ENCODE measurements around the gene CHAC2.
"Not testable (repeated sequence)": the region's sequence is repeated elsewhere in the genome, so short reads cannot be mapped to it uniquely, and the experiment has no call there.

The CHAC2 gene

DNA sequence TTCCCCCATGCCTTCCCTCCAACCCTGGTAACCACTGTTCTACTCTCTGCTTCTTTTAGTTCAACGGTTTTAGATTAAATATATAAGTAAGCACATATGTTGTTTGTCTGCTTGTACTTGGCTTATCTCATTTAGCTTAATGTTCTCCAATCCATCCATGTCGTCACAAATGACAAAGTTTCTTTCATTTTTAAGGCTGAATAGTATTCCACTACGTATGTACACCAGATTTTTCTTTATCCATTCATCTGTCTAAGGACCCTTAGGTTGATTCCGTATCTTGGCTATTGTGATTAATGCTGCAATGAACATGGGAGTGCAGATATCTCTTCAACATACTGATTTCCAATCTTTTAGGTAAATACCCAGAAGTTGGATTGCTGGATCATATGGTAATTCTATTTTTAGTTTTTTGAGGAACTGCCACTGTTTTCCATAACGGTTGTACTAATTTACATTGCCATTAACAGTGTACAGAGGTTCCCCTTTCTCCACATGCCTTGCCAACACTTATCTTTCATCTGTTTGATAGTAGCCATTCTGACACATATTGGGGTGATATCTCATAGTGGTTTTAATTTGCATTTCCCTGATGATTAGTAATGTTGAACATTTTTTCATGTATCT, 11.0 kb downstream of the CHAC2 start:
- no peak for DNase-seq

DNA sequence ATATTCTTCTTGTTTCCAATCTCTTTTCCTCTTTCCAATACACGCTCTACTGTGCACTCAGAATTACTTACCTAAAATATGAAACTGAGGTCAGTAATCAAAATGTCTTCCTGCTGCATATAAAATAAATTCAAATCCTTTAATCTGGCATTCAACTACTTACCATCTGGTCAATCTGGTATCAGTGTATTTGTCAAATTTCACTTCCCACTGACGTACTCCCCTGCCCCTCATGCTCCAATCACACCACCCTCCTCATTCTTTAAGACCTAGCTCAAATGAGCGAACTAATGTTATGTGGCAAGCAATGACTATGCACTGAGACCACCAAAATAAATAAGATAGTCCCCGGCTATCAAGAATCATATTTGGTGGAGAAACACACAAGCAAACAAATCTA, 12.5 kb downstream of the CHAC2 start:
- DNase-seq: no peak

DNA sequence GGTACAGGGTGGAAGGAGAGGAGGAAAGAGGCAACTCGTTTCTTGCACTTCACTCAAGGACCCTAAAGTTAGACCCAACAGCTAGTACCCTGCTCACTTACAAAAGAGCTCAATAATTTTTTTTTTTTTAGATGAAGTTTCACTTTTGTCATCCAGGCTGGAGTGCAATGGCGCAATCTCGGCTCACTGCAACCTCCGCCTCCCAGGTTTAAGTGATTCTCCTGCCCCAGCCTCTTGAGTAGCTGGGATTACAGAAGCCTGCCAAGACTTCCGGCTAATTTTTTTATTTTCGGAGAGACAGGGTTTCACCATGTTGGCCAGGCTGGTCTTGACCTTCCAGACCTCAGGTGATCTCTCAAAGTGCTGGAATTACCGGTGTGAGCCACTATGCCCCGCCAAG, 15.1 kb downstream of the CHAC2 start:
- no peak for DNase-seq

- peak; percentile 43 for DNase-seq
Observed at GRCh38 chr2:53784436-53784835, 16.8 kb downstream of the CHAC2 start.

DNA sequence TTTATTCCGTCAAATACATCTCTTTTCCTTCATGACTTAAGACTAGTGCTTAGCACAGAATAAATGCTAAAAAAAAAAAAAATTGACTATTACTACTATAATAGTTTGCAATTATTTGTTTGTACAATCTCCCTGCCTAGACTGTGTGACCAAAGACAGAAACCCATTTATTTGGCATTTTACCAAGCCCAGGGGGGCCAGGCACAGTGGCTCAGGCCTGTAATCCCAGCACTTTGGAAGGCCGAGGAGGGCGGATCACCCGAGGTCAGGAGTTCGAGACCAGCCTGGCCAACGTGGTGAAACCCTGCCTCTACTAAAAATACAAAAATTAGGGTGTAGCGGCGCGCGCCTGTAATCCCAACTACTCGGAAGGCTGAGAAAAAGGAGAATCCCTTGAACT, 17.8 kb downstream of the CHAC2 start:
- no peak for DNase-seq

GRCh38 chr2:53786352-53786704, 18.7 kb downstream of the CHAC2 start:
- peak; percentile 33 for DNase-seq

- DNase-seq: peak; percentile 92
Observed at GRCh38 chr2:53786705-53787613, 19.4 kb downstream of the CHAC2 start, which contains the start of the genes ASB3 and ERLEC1. TSS of gene ASB3 (minus strand) at chr2:53786953. CDS start at chr2:53765572, 21,381 bp downstream. TSS of gene ERLEC1 (plus strand) at chr2:53787044. CDS start at chr2:53787211, 167 bp downstream.

- peak; percentile 6 for DNase-seq
Observed at GRCh38 chr2:53787614-53788289, 20.1 kb downstream of the CHAC2 start.

DNA sequence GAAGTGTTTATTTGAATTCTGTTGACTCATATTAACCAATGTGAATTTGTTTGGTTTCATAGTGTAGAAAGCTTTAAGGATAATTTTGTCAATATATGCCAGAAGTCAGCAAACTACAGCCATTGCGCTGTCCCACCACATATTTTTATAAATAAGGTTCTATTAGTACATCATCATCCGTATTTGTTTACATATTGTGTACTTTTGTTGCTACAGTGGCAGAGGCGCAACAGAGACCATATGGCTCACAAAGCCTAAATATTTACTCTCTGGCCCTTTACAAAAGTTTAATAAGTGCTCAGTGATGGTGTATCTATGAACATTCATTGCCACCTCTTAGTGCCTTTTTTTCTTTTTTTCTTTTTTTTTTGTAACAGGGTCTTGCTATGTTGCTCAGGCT, 25.7 kb downstream of the CHAC2 start:
- DNase-seq: no peak

DNA sequence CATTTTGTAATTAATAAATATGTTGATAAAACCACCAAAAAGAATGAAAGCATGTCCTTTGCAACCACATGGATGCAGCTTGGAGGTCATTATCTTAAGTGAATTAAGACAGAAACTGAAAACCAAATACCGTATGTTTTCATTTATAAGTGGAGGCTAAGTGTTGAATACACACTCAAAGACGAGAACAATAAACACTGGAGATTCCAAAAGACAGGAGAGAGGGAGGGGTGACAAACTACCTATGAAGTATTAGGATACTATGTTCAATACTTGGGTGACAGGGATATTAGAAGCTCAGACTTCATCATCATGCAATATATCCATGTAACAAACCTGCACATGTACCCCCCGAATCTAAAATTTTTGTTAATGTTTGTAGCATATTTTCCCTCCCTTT, 26.2 kb downstream of the CHAC2 start:
- DNase-seq: no peak

GRCh38 chr2:53801547-53801946, 33.9 kb downstream of the CHAC2 start:
- DNase-seq: no peak

GRCh38 chr2:53802617-53803151, 35.1 kb downstream of the CHAC2 start:
- DNase-seq: peak; percentile 11

DNA sequence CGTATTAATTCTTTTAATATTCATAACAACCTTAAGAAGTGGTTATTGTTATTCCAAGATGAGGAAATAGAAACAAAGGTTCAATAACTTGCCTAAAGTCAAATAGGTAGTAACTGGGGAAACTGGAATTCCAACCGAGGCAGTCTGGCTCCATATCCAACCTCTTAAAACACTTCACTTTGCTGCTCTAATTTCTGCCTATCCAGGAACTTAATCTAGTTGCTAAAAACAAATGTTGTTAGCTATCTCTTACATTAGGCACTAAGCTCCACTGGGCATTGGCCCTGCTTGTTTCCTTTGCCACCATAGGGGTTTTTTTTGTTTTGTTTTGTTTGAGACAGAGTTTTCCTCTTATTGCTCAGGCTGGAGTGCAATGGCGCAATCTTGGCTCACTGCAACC, 44.0 kb downstream of the CHAC2 start:
- DNase-seq: no peak

DNA sequence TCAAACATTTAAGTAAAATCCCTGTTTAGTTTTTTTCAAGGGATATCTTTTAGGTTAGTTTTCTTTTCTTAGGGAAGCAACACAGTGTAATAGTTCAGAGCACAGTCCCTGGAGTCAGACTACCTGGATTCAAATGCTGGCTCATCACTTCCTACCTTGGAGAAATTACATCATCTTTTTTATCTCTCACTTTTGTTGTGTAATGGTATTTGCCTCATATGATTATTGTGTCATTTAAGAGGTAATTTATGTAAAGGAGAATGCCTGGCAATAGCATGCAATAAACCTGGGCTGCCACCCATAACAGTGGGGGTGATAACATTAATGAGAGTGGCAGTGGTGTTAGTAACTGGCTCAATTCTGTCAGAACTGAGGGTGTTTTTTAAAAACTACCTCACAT, 45.5 kb downstream of the CHAC2 start:
- DNase-seq: no peak

DNA sequence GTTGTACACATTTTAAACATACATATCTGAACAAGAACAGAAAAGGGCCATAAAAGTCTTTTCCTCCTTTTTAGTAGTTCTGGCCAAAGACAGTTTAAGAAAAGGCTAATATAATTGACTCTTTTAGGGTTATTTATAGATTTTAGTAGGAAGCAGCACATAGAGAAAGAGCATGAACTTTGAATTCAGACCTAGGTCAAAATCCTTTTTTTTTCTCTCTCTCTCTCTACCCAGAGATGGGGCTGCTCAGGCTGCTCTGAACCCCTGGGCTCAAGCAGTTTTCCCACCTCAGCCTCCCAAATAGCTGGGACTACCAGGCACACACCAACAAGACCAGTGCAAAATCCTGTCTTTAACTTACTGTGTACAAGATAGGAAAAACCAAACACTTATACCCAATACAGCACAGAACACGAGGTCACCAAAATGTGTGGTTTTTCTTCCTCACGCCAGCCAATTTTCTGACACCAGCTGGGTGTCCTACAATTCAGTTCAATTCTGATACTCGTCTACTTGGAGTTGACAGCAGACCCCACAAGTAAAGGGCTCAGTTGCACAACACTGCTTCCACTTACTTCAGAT, 51.3 kb downstream of the CHAC2 start:
- no peak for DNase-seq

- no peak for DNase-seq
Observed at GRCh38 chr2:53819634-53820033, 52.0 kb downstream of the CHAC2 start.

- DNase-seq: no peak
Observed at GRCh38 chr2:53820048-53820447, 52.4 kb downstream of the CHAC2 start.

- no peak for DNase-seq
Observed at GRCh38 chr2:53820711-53821110, 53.1 kb downstream of the CHAC2 start.

- DNase-seq: no peak
Observed at GRCh38 chr2:53821810-53822209, 54.2 kb downstream of the CHAC2 start.

DNA sequence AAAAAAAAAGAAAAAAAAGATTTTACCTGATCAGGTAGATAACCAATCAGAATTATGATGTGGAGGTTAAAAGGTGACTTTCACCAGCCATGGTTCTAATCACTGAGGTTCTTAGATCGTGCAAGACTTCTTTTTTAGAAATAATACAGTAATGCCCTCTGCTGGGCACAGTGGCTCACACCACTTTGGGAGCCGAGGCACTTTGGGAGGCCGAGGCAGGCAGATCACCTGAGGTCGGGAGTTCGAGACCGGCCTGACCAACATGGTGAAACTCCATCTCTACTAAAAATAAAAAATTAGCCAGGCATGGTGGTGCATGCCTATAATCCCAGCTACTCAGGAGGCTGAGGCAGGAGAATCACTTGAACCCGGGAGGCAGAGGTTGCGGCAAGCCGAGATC, 56.0 kb downstream of the CHAC2 start:
- not testable (repeated sequence) for DNase-seq

All from fibroblast of skin of abdomen (primary cell).